ENCODE results near the gene PPM1J.

PPM1J gene

DNA sequence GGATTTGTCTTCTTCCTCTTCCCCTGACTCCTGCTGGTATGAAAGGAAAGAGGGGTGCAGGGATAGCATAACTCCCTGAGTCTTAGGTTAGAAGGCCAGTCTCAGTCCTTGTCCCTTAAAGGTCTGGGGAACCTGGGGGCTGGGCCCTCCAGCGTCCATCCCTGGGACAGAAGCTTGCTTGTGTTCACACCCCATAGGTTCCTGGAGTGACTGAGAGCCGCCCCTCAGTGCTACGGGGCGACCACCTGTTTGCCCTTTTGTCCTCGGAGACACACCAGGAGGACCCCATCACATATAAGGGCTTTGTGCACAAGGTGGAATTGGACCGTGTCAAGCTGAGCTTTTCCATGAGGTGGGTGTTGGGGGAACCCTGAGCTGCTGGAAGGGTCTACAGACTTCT, 21.3 kb downstream of the PPM1J start:
- no peaks in the 10 kb centered on the region for H3K9me3 ChIP-seq
- H3K4me1 ChIP-seq (ENCODE audit: control insufficient read depth in 1 of 2, insufficient read depth in 1 of 2, low read depth in 1 of 2, low read length in 1 of 2), result no peaks in the 10 kb centered on the region
- no peaks in the 10 kb centered on the region for H3K27me3 ChIP-seq
- TF ChIP-seq, protein P1, sequence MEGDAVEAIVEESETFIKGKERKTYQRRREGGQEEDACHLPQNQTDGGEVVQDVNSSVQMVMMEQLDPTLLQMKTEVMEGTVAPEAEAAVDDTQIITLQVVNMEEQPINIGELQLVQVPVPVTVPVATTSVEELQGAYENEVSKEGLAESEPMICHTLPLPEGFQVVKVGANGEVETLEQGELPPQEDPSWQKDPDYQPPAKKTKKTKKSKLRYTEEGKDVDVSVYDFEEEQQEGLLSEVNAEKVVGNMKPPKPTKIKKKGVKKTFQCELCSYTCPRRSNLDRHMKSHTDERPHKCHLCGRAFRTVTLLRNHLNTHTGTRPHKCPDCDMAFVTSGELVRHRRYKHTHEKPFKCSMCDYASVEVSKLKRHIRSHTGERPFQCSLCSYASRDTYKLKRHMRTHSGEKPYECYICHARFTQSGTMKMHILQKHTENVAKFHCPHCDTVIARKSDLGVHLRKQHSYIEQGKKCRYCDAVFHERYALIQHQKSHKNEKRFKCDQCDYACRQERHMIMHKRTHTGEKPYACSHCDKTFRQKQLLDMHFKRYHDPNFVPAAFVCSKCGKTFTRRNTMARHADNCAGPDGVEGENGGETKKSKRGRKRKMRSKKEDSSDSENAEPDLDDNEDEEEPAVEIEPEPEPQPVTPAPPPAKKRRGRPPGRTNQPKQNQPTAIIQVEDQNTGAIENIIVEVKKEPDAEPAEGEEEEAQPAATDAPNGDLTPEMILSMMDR (IDR thresholded peaks at IDR 0.05), result no peak
- H3K4me3 ChIP-seq (ENCODE audit: low read depth in 1 of 2, low read length in 1 of 2), result no peak overlapping the region
- H3K27ac ChIP-seq, result no peak overlapping the region
- H3K36me3 ChIP-seq, result no peaks in the 10 kb centered on the region

DNA sequence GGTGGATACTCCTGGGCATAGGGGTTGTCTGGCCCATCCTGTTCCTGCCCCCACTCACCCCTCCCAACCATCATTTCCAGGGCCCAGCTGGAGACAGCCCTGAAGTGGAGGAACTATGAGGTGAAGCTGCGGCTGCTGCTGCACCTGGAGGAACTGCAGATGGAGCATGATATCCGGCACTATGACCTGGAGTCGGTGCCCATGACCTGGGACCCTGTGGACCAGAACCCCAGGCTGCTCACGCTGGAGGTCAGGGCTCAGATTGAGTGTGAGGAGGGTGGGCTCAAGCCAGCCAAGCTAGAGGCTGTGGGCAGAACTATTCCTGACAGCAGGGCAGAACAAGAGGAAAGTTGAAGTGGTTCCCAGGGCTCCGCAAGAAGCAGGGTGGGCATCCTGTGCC, 22.5 kb downstream of the PPM1J start:
- H3K27me3 ChIP-seq, result no peaks in the 10 kb centered on the region
- TF ChIP-seq, protein P1 (IDR thresholded peaks at IDR 0.05), result no peak
- no peak overlapping the region for H3K27ac ChIP-seq
- H3K36me3 ChIP-seq, result no peaks in the 10 kb centered on the region
- no peaks in the 10 kb centered on the region for H3K9me3 ChIP-seq
- no peak overlapping the region for H3K4me3 ChIP-seq (ENCODE audit: low read depth in 1 of 2, low read length in 1 of 2)
- H3K4me1 ChIP-seq (ENCODE audit: control insufficient read depth in 1 of 2, insufficient read depth in 1 of 2, low read depth in 1 of 2, low read length in 1 of 2), result no peaks in the 10 kb centered on the region

DNA sequence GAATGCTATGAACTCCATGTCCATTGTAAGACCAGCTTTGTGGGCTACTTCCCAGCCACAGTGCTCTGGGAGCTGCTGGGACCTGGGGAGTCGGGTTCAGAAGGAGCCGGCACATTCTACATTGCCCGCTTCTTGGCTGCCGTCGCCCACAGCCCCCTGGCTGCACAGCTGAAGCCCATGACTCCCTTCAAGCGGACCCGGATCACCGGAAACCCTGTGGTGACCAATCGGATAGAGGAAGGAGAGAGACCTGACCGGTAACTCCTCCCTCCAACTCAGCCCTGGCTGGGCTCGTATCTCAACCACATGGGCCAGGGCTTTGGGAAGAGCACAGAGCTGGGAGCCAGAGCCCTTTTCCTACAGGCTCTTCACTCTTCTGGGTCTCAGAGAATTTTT, 25.3 kb downstream of the PPM1J start:
- TF ChIP-seq, protein P1 (IDR thresholded peaks at IDR 0.05), result no peak
- Histone ChIP-seq H3K4me3 (ENCODE audit: low read depth in 1 of 2, low read length in 1 of 2) (no peak overlapping the region), H3K36me3 (no peaks in the 10 kb centered on the region), H3K27me3 (no peaks in the 10 kb centered on the region), H3K4me1 (ENCODE audit: control insufficient read depth in 1 of 2, insufficient read depth in 1 of 2, low read depth in 1 of 2, low read length in 1 of 2) (no peaks in the 10 kb centered on the region), H3K27ac (no peak overlapping the region), H3K9me3 (no peaks in the 10 kb centered on the region)

DNA sequence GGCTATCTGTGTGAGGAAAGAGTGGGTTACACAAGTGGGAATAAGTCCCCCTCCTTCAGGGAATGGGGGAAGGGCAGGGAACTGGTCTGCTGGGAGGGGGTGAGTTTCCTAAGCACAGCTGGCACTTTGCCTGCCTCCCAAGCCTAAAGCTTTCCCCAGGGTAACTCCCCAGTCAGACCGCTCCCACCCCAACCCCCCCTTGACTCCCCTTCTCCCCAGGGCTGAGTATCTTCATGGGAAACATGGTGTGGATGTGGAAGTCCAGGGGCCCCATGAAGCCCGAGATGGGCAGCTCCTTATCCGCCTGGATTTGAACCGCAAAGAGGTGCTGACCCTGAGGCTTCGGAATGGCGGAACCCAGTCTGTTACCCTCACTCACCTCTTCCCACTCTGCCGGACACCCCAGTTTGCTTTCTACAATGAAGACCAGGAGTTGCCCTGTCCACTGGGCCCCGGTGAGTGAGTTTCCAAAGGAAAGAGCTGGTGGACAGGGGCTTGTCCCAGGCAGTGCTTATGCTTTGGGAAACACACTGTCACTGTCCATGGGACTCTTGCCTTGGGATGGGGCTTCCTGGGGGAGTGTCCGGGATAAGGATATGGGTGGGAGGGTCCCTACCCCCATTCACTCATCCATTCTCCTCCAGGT, 25.8 kb downstream of the PPM1J start:
- no peak overlapping the region for H3K4me3 ChIP-seq (ENCODE audit: low read depth in 1 of 2, low read length in 1 of 2)
- H3K9me3 ChIP-seq, result no peaks in the 10 kb centered on the region
- no peaks in the 10 kb centered on the region for H3K36me3 ChIP-seq
- H3K4me1 ChIP-seq (ENCODE audit: control insufficient read depth in 1 of 2, insufficient read depth in 1 of 2, low read depth in 1 of 2, low read length in 1 of 2), result no peaks in the 10 kb centered on the region
- no peak overlapping the region for H3K27ac ChIP-seq
- TF ChIP-seq, protein P1 (IDR thresholded peaks at IDR 0.05), result no peak
- no peaks in the 10 kb centered on the region for H3K27me3 ChIP-seq

DNA sequence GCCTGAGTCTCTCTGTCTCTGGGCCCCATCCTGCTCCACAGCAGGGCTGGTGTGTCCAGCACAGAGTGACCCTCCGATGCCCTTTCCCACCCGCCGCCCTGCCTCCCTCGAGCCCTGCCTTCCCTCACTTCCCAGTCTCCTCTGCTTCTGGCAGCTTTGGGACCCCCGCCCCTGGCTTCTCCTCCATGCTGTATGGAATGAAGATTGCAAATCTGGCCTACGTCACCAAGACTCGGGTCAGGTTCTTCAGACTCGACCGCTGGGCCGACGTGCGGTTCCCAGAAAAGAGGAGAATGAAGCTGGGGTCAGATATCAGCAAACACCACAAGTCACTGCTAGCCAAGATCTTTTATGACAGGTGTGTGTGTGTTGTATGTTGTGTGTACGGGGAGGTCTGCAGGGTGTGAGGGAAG, 26.3 kb downstream of the PPM1J start:
- TF ChIP-seq, protein P1 (IDR thresholded peaks at IDR 0.05), result no peak
- Histone ChIP-seq H3K9me3 (no peaks in the 10 kb centered on the region), H3K36me3 (no peaks in the 10 kb centered on the region), H3K27me3 (no peaks in the 10 kb centered on the region), H3K27ac (no peak overlapping the region), H3K4me3 (ENCODE audit: low read depth in 1 of 2, low read length in 1 of 2) (no peak overlapping the region), H3K4me1 (ENCODE audit: control insufficient read depth in 1 of 2, insufficient read depth in 1 of 2, low read depth in 1 of 2, low read length in 1 of 2) (no peaks in the 10 kb centered on the region)

All from neutrophil (primary cell).